ENCODE results near the gene PRIM1. TPM values are rescaled to one million over a fixed set of nuclear protein-coding genes. Genes with fewer than 3 reads are reported as not detected.

Gene PRIM1
- total and polyA plus RNA-seq, 3 experiments from 2014 or later, result 39.6 to 80.5 (median 79.1) TPM

- DNase-seq, result no peak
- Histone ChIP-seq H3K9me3 (ENCODE audit: low read length) (no peaks in the 10 kb centered on the region), H3K27me3 (ENCODE audit: insufficient read depth, low read length, poor library complexity, severe bottlenecking) (no peaks in the 10 kb centered on the region), H3K36me3 (ENCODE audit: insufficient read depth, low read length) (peaks cover 6% of the 10 kb centered on the region), H3K4me1 (ENCODE audit: insufficient read depth, low read length) (peaks cover 70% of the 10 kb centered on the region), H3K4me3 (ENCODE audit: low read length) (no peak overlapping the region), H3K27ac (ENCODE audit: low read depth, low read length) (no peak overlapping the region)
- Mint-ChIP-seq H3K4me1 (peaks cover 56 to 77% (median 71%) of the 10 kb centered on the region in 3 donors), H3K9me3 (no peaks in the 10 kb centered on the region), H3K27ac (peak overlapping the region; percentile 30 to 96 (median 79)), H3K36me3 (peaks cover 0 to 54% (median 0%) of the 10 kb centered on the region in 3 donors), H3K4me3 (peak overlapping the region; percentile 60 to 100 (median 98)), H3K27me3 (no peaks in the 10 kb centered on the region)
- ChIA-PET CTCF (interaction anchor here (4.2 kb wide), 1 partner anchor 53 kb away, joined by 15 read pairs; the partner anchor contains the start of gene BAZ2A), POLR2A (interaction anchor here (0.6 to 4.6 kb wide), 5 partner anchors 11 to 50 kb away, joined by 5 to 26 read pairs (median 11); partner anchors contain the start of gene ATP5F1B)
Measured at GRCh38 chr12:56682323-56682722, 69.8 kb downstream of the PRIM1 start.

Other genes starting within 250 kb of the PRIM1 start
- 1 to 10 TPM; 3.5 to 4.7 TPM for gene RBMS2, start 230.5 kb downstream of the PRIM1 start, total RNA-seq
- 1.4 TPM for gene RBMS2, start 230.5 kb downstream of the PRIM1 start, polyA plus RNA-seq
- gene BAZ2A, start 122.0 kb downstream of the PRIM1 start, total RNA-seq, result 10 to 100 TPM; 87.3 to 89.1 TPM
- 36.4 TPM for gene BAZ2A, start 122.0 kb downstream of the PRIM1 start, polyA plus RNA-seq
- 100 to 1,000 TPM; 925 to 960 TPM for gene ATP5F1B, start 106.3 kb downstream of the PRIM1 start, total RNA-seq
- 828 TPM for gene ATP5F1B, start 106.3 kb downstream of the PRIM1 start, polyA plus RNA-seq
- gene PTGES3, start 64.0 kb downstream of the PRIM1 start, total RNA-seq, result 100 to 1,000 TPM; 431 to 437 TPM
- 242 TPM for gene PTGES3, start 64.0 kb downstream of the PRIM1 start, polyA plus RNA-seq
- gene NACA, start 27.0 kb downstream of the PRIM1 start, total RNA-seq, result 1,000 to 10,000 TPM in 1 of 2 experiments, 100 to 1,000 TPM in 1; 957 to 1,017 TPM
- 1,079 TPM for gene NACA, start 27.0 kb downstream of the PRIM1 start, polyA plus RNA-seq
- gene HSD17B6, start 11.0 kb upstream of the PRIM1 start, total RNA-seq, result 1 to 10 TPM; 1.5 to 1.9 TPM
- 0.56 TPM for gene HSD17B6, start 11.0 kb upstream of the PRIM1 start, polyA plus RNA-seq
- not detected for gene SDR9C7, start 182.1 kb upstream of the PRIM1 start, total RNA-seq
- gene SDR9C7, start 182.1 kb upstream of the PRIM1 start, polyA plus RNA-seq, result not detected
- gene RDH16, start 205.3 kb upstream of the PRIM1 start, total RNA-seq, result under 1 TPM; 0.13 to 0.31 TPM
- 0.20 TPM for gene RDH16, start 205.3 kb upstream of the PRIM1 start, polyA plus RNA-seq

Data from CD8-positive, alpha-beta memory T cell (primary cell).